Middle frontal gyrus (tissue), 1 donor: ENCODE results near the gene LRRC26.

Experiments used
- DNase-seq: peaks from one replicate; pipeline ENCODE4 v3.0.0-alpha.2; 2015; ENCODE audit warnings: low spot score; ENCODE audit errors: extremely low spot score

LRRC26 gene

DNA sequence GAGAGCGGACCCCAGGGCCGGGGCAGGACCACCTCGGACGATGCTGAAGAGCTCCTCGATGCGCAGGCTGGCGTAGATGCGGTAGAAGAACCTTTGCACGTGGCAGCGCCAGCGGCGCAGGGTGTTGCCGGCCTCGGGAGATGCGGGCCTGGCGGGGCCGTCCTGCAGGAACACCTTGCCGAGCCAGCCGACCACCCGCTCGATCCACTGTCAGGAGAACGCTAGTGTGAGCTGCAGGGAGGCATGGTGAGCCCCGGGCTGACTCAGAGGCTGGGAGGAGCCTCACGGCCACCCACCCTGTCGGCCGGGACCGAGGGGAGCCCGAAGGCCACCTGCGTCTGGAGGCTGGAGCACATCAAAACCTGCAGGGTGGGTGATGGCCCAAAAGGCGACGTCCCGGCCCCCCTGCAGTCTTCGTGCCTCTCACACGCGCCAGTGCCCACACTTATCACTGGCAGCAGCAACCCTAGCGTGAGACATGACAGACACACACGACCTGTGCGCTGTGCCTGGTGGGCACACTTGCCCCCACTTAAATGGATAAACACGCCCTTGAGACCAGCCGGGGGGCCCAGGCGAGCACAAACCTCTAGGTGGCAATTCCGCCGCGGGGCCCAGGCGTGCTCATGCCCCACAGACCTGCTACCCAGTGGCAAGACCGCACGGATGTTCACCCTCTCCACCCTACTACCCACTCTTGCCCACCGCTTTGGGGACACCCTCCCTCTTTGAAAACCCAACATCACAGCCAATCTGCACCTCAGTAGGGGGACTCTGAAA lies 15.2 kb upstream of the LRRC26 start:
- DNase-seq = no peak

DNA sequence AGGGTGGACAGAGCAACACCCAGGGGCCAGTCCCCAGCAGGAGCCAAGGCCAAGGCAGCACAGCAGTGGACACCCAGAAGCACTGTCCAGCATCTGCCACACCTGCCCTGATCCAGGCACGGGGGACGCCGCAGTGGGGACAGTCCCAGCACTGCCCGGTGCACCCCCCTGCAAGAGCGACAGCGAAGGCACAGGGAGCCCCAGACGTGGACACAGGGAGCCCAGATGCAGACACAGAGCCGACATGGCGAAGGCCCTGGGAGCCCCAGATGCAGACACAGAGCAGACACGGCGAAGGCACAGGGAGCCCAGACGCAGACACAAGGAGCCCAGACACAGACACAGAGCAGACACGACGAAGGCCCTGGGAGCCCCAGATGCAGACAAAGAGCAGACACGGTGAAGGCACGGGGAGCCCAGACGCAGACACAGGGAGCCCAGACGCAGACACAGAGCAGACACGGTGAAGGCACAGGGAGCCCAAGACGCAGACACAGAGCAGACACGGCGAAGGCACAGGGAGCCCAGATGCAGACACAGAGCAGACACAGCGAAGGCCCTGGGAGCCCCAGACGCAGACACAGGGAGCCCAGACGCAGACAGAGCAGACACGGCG lies 14.2 kb upstream of the LRRC26 start:
- DNase-seq = no peak

DNA sequence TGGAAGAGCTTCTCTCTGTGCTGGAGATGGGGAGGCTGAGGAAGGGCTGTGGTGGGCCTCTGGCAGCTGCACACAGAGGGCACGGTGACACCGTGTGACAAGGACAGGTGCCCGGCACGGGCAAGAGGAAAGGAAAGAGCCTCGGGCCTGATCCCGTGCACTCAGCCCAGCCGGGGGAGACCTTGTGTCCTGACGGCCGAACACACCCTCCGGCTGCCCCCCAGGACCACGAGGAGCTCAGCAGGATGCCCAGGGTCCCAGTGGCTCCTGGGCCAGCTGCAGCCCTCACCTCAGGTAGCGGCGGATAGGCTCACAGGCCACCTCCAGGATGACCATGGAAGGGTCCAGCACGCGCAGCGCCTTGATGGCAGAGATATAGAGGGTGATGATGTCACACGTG lies 13.0 kb upstream of the LRRC26 start:
- no peak for DNase-seq

- no peak for DNase-seq
These were observed 11.8 kb upstream of the LRRC26 start for GRCh38 chr9:137181680-137182079.

DNA sequence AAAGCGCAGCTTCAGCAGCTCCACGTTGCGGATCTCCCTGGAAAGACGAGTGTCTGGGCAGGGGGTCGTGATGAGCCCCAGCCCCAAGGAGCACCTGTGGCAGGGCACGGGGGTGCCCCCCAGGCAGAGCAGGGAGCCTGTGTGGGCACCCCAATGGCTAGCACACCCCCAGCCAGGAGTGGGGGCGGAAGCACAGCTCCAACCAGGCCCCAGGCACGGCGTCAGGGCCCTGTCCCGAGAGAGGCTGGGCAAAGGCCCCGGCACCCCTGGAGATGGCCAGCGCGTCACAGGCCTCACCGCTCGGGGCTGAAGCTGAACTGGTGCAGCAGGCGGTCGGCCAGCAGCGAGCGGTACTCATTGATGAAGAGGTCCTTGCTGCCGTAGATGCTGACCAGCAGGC lies 10.6 kb upstream of the LRRC26 start:
- no peak for DNase-seq

DNA sequence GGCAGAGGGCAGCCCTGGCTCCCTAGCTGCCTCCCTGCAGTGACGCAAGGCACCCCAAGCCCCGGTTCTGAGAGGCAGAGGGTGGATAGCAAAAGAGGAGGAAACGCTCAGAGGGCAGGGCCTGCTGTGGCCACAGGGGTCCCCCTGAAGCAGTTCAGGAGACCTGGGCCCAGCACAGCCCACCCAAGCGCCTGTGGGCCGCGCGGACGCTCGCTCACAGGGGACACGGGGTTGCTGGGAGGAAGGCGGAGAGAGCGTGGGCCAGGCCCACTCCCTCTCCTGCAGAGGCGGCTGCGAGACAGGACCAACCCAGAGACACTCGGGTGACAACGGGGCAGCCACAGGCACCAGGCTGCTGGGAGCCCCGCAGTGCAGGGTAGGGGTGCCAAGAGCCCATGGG lies 9.9 kb upstream of the LRRC26 start:
- no peak for DNase-seq

- no peak for DNase-seq
These were observed 9.2 kb upstream of the LRRC26 start for GRCh38 chr9:137178939-137179630.

GRCh38 chr9:137178201-137178938 lies 8.5 kb upstream of the LRRC26 start:
- no peak for DNase-seq

DNA sequence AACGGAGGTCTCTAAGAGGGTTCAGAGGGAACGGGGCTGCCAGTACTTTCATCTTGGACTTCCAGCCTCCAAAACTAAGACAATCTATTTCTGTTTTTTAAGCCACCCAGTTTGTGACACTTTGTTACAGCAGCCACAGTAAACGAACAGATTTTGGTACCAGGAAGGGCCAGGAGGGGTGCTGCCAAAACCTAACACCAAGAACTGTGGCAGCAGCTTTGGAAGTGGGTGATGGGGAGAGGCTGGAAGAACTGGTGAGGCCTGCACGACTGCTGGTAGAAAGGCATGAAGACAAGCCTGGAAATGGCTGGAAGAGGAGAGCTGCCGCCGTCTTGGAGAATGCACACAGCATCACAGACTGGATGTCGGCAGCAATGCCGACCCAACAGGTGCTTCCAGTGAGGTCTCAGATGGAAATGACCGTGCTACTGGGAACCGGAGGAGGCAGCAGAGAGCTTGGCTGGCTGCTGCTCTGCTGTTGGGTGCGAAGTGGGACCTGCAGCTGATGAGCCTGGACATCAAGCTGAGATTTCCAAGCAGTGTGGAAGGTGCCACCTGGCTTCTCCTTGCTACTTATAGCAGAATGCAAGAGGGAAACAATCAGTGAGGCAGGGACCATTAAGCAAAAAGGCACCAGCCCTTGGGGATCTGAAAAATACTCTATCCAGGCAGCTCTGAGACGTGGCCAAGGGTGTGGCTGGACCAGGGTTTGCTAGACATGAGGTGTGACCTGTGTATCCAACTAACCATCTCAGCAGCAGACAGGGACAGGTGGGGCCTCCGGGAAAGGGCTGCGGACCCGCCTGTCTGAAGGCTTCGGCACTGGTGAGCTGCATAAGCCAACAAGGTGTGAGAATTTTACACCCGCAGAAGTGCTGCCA lies 6.7 kb upstream of the LRRC26 start:
- DNase-seq = no peak

- DNase-seq = no peak
These were observed 5.6 kb upstream of the LRRC26 start for GRCh38 chr9:137175345-137175961.

DNA sequence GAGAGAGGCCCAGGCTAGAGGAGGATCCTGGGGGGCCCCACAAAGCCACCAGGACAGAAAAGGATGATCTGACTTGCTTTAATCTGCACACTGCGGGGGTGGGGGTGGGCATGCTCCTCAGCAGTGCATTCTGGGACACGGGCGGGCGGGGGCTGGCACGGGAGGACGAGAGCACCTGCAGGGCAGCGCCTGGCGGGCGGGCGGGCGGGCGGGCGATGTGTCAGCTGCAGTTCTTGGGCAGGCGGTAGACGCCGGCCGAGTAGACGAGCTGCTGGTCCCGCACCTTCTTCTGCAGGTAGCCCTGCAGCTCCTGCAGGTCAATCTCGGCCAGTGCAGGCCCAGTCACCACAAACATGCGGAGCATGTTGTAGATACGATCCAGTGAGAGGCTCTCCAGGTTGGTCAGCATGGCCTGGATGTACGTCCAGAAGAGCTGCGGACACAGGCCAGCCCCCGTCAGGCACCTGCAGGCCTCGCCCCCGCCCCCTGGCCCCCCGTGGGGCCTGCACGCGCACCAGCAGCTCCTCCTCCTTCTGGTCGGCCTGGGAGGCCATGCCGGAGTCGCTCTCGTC lies 5.0 kb upstream of the LRRC26 start:
- DNase-seq = no peak

DNA sequence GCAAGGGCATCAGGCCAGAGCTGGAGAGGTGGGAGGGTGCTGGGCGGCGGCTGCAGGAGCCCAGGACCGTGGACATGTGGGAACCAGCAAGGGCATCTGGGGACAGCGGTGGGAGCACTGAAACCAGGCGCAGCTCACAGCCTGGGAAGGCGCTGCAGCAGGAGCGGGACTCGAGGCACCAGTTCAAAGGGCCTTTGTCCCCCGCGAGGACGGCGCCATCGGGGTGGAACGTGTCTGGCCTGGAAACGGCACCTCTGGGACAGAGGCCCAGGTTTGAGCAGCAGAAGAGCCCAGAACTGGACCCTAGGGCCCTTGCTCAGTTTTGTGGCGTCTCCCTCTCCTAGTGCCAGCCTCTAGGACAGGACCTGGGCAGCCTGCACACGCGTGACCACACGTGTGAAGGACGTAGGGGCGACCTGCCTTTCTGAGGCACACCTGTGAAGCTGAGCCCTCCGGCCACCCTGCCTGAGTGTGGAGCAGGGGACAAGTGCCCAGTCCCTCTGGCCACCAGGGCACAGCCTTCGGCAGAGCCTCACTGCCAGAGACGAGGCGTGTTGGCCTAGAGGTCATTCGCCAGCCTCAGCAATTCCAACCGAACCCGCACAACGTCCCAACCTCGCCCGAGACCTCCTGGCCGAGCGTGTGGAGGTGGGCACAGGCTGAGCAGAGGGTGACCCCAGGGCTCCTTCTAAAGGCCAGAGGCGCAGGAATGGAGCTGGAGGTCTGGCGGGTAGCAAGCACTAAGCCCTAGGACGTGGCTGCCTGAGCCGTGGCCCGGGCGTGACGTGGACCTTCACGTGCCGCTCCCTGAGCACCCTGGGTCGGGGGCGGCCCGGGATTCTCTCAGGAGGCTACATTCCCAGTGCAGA lies 4.2 kb upstream of the LRRC26 start:
- no peak for DNase-seq

- no peak for DNase-seq
These were observed 3.3 kb upstream of the LRRC26 start for GRCh38 chr9:137172901-137173795.

DNA sequence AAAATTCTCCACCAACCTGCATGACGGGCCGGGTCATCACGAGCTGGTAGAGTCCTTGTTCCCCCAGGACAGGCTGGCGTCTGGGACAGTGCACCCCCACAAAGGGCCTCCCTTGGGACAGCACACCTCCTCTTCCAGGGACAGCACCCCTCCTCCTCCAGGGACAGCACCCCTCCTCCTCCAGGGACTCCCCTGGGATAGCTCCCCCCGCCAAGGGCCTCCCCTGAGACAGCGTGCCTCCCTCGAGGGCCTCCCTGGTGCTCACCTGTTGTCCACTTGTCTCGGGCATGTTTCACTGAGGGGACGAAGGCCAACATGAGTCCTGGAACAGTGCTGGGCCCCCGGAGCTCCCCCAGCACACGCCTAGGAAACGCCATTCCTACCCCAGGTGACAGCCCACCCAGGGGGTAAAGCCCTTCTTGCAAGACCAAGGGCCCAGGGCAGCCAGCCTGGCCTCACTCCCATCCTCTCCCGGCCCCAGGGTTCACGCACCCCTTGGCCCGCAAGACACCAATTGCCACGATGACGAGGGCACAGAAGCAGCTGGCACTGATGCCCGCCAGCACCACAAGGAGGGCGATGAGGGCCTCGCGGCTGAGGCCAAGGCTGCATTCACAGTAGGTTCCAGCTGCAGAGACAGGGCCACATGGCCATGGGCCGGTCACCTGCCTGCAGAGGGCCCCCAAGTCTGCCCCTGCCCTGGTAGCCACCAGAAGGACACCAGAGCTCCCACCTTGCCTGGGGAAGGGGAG lies 1.5 kb upstream of the LRRC26 start:
- DNase-seq = no peak

GRCh38 chr9:137170486-137171148 lies 766 bp upstream of the LRRC26 start:
- DNase-seq = no peak

DNA sequence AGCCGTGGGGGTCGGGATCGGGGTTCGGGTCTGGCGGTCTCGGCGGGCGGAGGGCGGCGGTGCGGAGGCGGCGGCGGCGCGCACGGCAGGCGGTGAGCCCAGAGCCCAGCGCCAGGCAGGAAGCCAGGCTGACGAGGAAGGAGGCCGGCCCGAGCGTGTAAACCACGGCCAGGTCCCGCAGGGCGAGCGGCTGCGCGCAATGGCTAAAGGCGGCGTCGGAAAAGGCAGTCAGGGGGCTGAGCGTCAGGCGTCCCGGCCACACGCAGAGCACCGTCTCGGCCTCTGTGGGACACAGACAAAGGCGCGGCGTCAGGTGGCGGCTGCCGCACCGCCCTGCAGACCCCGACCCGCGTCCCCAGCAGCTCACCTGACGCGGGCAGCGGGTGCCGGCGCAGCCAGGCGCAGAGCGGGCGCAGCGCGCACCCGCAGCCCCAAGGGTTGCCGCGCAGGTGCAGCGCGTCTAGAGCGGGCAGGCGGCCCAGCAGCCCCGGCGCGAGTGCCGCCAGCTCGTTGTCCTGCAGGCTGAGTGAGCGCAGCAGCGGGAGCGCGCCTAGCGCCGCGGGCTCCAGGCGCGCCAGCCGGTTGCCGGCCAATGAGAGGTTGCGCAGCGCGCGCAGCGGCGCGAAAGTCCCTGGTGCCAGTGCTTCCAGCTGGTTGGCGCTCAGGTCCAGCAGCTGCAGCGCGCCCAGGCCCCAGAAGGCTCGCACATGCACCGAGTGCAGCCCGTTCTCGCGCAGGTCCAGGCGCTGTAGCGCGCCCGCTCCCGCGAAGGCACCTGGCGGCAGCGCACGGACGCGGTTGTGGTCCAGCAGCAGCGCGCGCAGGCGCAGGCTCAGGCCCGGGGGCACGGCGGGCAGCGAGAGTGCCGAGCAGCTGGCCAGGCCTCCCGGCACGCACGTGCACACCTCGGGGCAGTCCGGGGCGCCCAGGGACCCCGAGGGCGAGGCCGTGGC lies 671 bp downstream of the LRRC26 start:
- peak; percentile 40 for DNase-seq
